ENCODE measurements around the gene TDRD6.

DNA sequence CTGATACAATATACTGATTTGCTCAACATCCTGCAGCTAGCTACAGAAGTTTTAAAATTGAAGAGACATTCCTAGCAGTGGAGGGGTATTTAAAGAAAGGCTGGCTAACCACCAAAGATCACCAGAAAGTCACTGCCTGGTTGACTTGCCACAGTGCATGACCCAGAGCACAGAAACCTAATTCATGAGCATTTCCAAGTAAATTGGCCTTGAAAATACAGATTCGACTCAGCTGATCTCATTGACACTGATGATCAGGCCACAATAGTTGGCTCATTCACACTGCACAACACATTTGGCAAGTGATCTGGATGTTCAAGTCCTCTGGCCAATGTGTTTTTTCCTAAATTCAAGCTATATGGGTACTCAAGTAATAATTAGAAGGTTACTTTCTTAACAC is 13.3 kb upstream of the TDRD6 start:
- TF ChIP-seq, protein P1, sequence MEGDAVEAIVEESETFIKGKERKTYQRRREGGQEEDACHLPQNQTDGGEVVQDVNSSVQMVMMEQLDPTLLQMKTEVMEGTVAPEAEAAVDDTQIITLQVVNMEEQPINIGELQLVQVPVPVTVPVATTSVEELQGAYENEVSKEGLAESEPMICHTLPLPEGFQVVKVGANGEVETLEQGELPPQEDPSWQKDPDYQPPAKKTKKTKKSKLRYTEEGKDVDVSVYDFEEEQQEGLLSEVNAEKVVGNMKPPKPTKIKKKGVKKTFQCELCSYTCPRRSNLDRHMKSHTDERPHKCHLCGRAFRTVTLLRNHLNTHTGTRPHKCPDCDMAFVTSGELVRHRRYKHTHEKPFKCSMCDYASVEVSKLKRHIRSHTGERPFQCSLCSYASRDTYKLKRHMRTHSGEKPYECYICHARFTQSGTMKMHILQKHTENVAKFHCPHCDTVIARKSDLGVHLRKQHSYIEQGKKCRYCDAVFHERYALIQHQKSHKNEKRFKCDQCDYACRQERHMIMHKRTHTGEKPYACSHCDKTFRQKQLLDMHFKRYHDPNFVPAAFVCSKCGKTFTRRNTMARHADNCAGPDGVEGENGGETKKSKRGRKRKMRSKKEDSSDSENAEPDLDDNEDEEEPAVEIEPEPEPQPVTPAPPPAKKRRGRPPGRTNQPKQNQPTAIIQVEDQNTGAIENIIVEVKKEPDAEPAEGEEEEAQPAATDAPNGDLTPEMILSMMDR (IDR thresholded peaks at IDR 0.05), result no peak
- TF ChIP-seq POLR2A (IDR thresholded peaks at IDR 0.05), result no peak
